Activated effector memory CD4-positive, alpha-beta T cell treated with anti-CD3 and anti-CD28 coated beads, Interleukin-2, amount 50 U/mL, for 16 hours (primary cell): ENCODE results near the gene MPP3.

Experiments
- DNase-seq: peaks from one replicate; pipeline ENCODE4 v3.0.0-alpha.2; 2020

The MPP3 gene

GRCh38 chr17:43768382-43768781 is 64.6 kb downstream of the MPP3 start:
- DNase-seq: no peak

GRCh38 chr17:43767713-43768059 is 65.3 kb downstream of the MPP3 start:
- DNase-seq: no peak

GRCh38 chr17:43767053-43767712 is 65.8 kb downstream of the MPP3 start:
- no peak for DNase-seq

GRCh38 chr17:43766413-43767052 is 66.4 kb downstream of the MPP3 start:
- peak; percentile 80 for DNase-seq

- DNase-seq: peak; percentile 94
Observed at GRCh38 chr17:43760254-43760852, 72.6 kb downstream of the MPP3 start.

- DNase-seq: no peak
Observed at GRCh38 chr17:43759836-43760235, 73.1 kb downstream of the MPP3 start.

- no peak for DNase-seq
Observed at GRCh38 chr17:43758497-43759174, 74.3 kb downstream of the MPP3 start, which contains the start of gene SOST. Gene SOST, minus strand, starts transcription at chr17:43758791. Its CDS starts 50 bp downstream, at chr17:43758741.

GRCh38 chr17:43758086-43758485 is 74.9 kb downstream of the MPP3 start:
- no peak for DNase-seq

GRCh38 chr17:43757171-43757660 is 75.7 kb downstream of the MPP3 start:
- DNase-seq: no peak

GRCh38 chr17:43756201-43756600 is 76.7 kb downstream of the MPP3 start:
- no peak for DNase-seq

GRCh38 chr17:43755389-43755875 is 77.5 kb downstream of the MPP3 start:
- DNase-seq: no peak

GRCh38 chr17:43754947-43755346 is 78.0 kb downstream of the MPP3 start:
- no peak for DNase-seq

- no peak for DNase-seq
Observed at GRCh38 chr17:43753493-43754129, 79.3 kb downstream of the MPP3 start.
